Upper lobe of left lung (tissue), 6 donors: ENCODE results near the gene SEMA4D. TPM values are rescaled to one million over a fixed set of nuclear protein-coding genes. Genes with fewer than 3 reads are reported as not detected.
A peak's percentile ranks its signal among the peaks of the same experiment; 100 is the strongest.

ENCODE experiments used
- ATAC-seq, 2 donors: fragments of 200-7000 bp; cut with Tn5 transposase; one replicate each; pipeline ENCODE4 v1.9.1; 2022; ENCODE audit warnings: mild to moderate bottlenecking in 2 of 2, moderate library complexity in 2 of 2; ENCODE audit not compliant: low FRiP score in 2 of 2
- DNase-seq, 2 donors: peaks; one replicate each; pipeline ENCODE4 v3.0.0-alpha.2; 2019 to 2020
- H3K27ac ChIP-seq, 4 donors: fragments of 200-600 bp; sonication (generic); one replicate each; pipeline ENCODE4 v1.5.1; 2016 to 2019
- H3K27me3 ChIP-seq, 4 donors: fragments of 200-600 bp; sonication (generic); one replicate each; pipeline ENCODE4 v1.5.1; 2017 to 2019
- H3K36me3 ChIP-seq, 4 donors: fragments of 200-600 bp; sonication (generic); one replicate each; pipeline ENCODE4 v1.5.1; 2016 to 2019
- H3K4me1 ChIP-seq, 4 donors: fragments of 200-600 bp; sonication (generic); one replicate each; pipeline ENCODE4 v1.5.1; 2018 to 2019
- H3K4me3 ChIP-seq, 4 donors: fragments of 200-600 bp; sonication (generic); one replicate each; pipeline ENCODE4 v1.5.1; 2017 to 2019; ENCODE audit warnings: mild to moderate bottlenecking in 2 of 4, moderate library complexity in 1 of 4
- H3K9me3 ChIP-seq, 4 donors: fragments of 200-600 bp; sonication (generic); one replicate each; pipeline ENCODE4 v1.5.1; 2018 to 2019
- CTCF ChIP-seq, 6 experiments: fragments of 450-650 bp in 4 of 6; fragments of 200-600 bp in 2 of 6; sonication (generic) in 2 of 6; IDR thresholded peaks; one replicate each; pipeline ENCODE4 v1.5.1; 2016 to 2019; ENCODE audit warnings: antibody characterized with exemption in 6 of 6
- EP300 ChIP-seq, 4 donors: sonication (generic); formaldehyde crosslinking; IDR thresholded peaks; one replicate each; pipeline ENCODE4 v1.5.1; 2017; ENCODE audit warnings: antibody characterized with exemption in 4 of 4, control low read depth in 2 of 4
- POLR2A ChIP-seq, 4 donors: fragments of 450-650 bp; IDR thresholded peaks; one replicate each; pipeline ENCODE4 v1.5.1; 2016 to 2017; ENCODE audit warnings: antibody characterized with exemption in 4 of 4, mild to moderate bottlenecking in 2 of 4
- POLR2AphosphoS5 ChIP-seq, 2 donors: sonication (generic); formaldehyde crosslinking; IDR thresholded peaks; one replicate each; pipeline ENCODE4 v1.5.1; 2017; ENCODE audit warnings: antibody characterized with exemption in 2 of 2
- WGBS, 2 donors: methylation state at CpG; one replicate each; pipeline ENCODE4 v1.1.5; 2017 to 2018; 5-methylcytosine and 5-hydroxymethylcytosine counted together
- total RNA-seq, 6 donors: library from RNA; depleted of rRNA in 4 of 6; stranded (reverse); fragments of >200 nt in 4 of 6; gene quantifications; one replicate each; pipeline versions ENCODE4 v1.1.0 to v1.2.1, GENCODE V29; 2016 to 2021
- donor health status: DM: no; HTN: no; CAD: no; lungs with moderate emphysema.
- donor health status: DM: no; HTN: yes; CAD: no; lungs with severe emphysema.

Gene SEMA4D
- total RNA-seq, 6 donors from 2014 or later, result 24.6 to 61.3 (median 41.8) TPM

GRCh38 chr9:89318123-89319014 lies 179.5 kb downstream of the SEMA4D start, which contains the start of gene SECISBP2:
SECISBP2 (plus strand) TSS chr9:89318500; CDS start chr9:89318577, 77 bp downstream.
- DNase-seq (peak; percentile 97 to 99), ATAC-seq (peak; percentile 99)
- WGBS, 2 donors, result 0% methylated on average over 12 to 78 of the region's 91 CpGs
- no peaks in the 10 kb centered on the region for H3K27me3 ChIP-seq
- H3K4me3 ChIP-seq, result peak within 1 kb of the TSS; percentile 45 to 74 (median 66)
- peak within 1 kb of the TSS; percentile 96 to 99 (median 99) for H3K27ac ChIP-seq
- H3K4me1 ChIP-seq, result peaks cover 22 to 54% (median 30%) of the 10 kb centered on the region in 4 donors
- H3K9me3 ChIP-seq, result no peaks in the 10 kb centered on the region
- H3K36me3 ChIP-seq, result peaks cover 0 to 10% (median 1%) of the 10 kb centered on the region in 4 donors
- peak in 2 of 4 donors; percentile 54 to 83 for TF ChIP-seq EP300 (IDR thresholded peaks at IDR 0.05)
- peak; percentile 98 to 99 for TF ChIP-seq POLR2AphosphoS5 (IDR thresholded peaks at IDR 0.05)
- TF ChIP-seq CTCF (IDR thresholded peaks at IDR 0.05), result peak; percentile 42 to 69 (median 64)
- peak; percentile 87 to 100 (median 94) for TF ChIP-seq POLR2A (IDR thresholded peaks at IDR 0.05)

- Histone ChIP-seq H3K36me3 (peaks cover 0 to 10% (median 1%) of the 10 kb centered on the region in 4 donors), H3K4me1 (peaks cover 23 to 56% (median 31%) of the 10 kb centered on the region in 4 donors), H3K4me3 (peak overlapping the region in 1 of 4 donors; percentile 63), H3K27ac (peak overlapping the region; percentile 96 to 99 (median 99)), H3K9me3 (no peaks in the 10 kb centered on the region), H3K27me3 (no peaks in the 10 kb centered on the region)
- DNase-seq, result no peak
- no peak for ATAC-seq
- TF ChIP-seq POLR2AphosphoS5 (IDR thresholded peaks at IDR 0.05), result no peak
- no peak for TF ChIP-seq EP300 (IDR thresholded peaks at IDR 0.05)
- TF ChIP-seq CTCF (IDR thresholded peaks at IDR 0.05), result no peak
- TF ChIP-seq POLR2A (IDR thresholded peaks at IDR 0.05), result no peak
- 82 to 85% methylated on average over 4 of the region's 4 CpGs for WGBS, 2 donors
Observed at GRCh38 chr9:89317282-89317681, 180.6 kb downstream of the SEMA4D start.

GRCh38 chr9:89315482-89315881 lies 182.4 kb downstream of the SEMA4D start:
- Histone ChIP-seq H3K27me3 (no peaks in the 10 kb centered on the region), H3K4me1 (peaks cover 28 to 58% (median 36%) of the 10 kb centered on the region in 4 donors), H3K36me3 (peaks cover 0 to 2% (median under 1%) of the 10 kb centered on the region in 4 donors), H3K27ac (no peak overlapping the region), H3K9me3 (no peaks in the 10 kb centered on the region), H3K4me3 (no peak overlapping the region)
- TF ChIP-seq EP300 (IDR thresholded peaks at IDR 0.05) (no peak), CTCF (IDR thresholded peaks at IDR 0.05) (no peak), POLR2A (IDR thresholded peaks at IDR 0.05) (no peak), POLR2AphosphoS5 (IDR thresholded peaks at IDR 0.05) (no peak)
- ATAC-seq (no peak), DNase-seq (no peak)

GRCh38 chr9:89314955-89315354 lies 183.0 kb downstream of the SEMA4D start:
- no peak for DNase-seq
- Histone ChIP-seq H3K4me1 (peaks cover 26 to 55% (median 33%) of the 10 kb centered on the region in 4 donors), H3K27me3 (no peaks in the 10 kb centered on the region), H3K36me3 (peaks cover 0 to 2% (median 0%) of the 10 kb centered on the region in 4 donors), H3K9me3 (no peaks in the 10 kb centered on the region), H3K4me3 (no peak overlapping the region), H3K27ac (no peak overlapping the region)
- TF ChIP-seq CTCF (IDR thresholded peaks at IDR 0.05) (no peak), EP300 (IDR thresholded peaks at IDR 0.05) (no peak), POLR2A (IDR thresholded peaks at IDR 0.05) (no peak)
- WGBS, 2 donors, result 92 to 100% methylated on average over 1 of the region's 1 CpG
- ATAC-seq, result no peak
